Measurements from ENCODE around the gene NUMB. TPM values are rescaled to one million over a fixed set of nuclear protein-coding genes. Genes with fewer than 3 reads are reported as not detected.
"Not testable (repeated sequence)": the region's sequence is repeated elsewhere in the genome, so short reads cannot be mapped to it uniquely, and the experiment has no call there.

NUMB gene
- total RNA-seq, 6 donors from 2014 or later: 85.6 to 169 (median 118) TPM

GRCh38 chr14:73368616-73369015, 89.7 kb downstream of the NUMB start:
- no peak overlapping the region for H3K4me3 ChIP-seq
- TF ChIP-seq POLR2AphosphoS5 (IDR thresholded peaks at IDR 0.05) (no peak), EP300 (IDR thresholded peaks at IDR 0.05) (no peak), POLR2A (IDR thresholded peaks at IDR 0.05) (no peak)
- TF ChIP-seq, protein P1, sequence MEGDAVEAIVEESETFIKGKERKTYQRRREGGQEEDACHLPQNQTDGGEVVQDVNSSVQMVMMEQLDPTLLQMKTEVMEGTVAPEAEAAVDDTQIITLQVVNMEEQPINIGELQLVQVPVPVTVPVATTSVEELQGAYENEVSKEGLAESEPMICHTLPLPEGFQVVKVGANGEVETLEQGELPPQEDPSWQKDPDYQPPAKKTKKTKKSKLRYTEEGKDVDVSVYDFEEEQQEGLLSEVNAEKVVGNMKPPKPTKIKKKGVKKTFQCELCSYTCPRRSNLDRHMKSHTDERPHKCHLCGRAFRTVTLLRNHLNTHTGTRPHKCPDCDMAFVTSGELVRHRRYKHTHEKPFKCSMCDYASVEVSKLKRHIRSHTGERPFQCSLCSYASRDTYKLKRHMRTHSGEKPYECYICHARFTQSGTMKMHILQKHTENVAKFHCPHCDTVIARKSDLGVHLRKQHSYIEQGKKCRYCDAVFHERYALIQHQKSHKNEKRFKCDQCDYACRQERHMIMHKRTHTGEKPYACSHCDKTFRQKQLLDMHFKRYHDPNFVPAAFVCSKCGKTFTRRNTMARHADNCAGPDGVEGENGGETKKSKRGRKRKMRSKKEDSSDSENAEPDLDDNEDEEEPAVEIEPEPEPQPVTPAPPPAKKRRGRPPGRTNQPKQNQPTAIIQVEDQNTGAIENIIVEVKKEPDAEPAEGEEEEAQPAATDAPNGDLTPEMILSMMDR (IDR thresholded peaks at IDR 0.05): no peak
- H3K27me3 ChIP-seq: no peaks in the 10 kb centered on the region
- ATAC-seq (ENCODE audit: low FRiP score in 2 of 2) (no peak), DNase-seq (no peak)
- peaks cover 0 to 4% (median 2%) of the 10 kb centered on the region in 4 donors for H3K4me1 ChIP-seq
- no peaks in the 10 kb centered on the region for H3K9me3 ChIP-seq
- no peak overlapping the region for H3K27ac ChIP-seq
- peaks cover 0 to 11% (median 0%) of the 10 kb centered on the region in 4 donors for H3K36me3 ChIP-seq

- Histone ChIP-seq H3K4me1 (peaks cover 0 to 4% (median 2%) of the 10 kb centered on the region in 4 donors), H3K27me3 (no peaks in the 10 kb centered on the region), H3K36me3 (peaks cover 0 to 22% (median 1%) of the 10 kb centered on the region in 4 donors), H3K4me3 (no peak overlapping the region), H3K27ac (no peak overlapping the region), H3K9me3 (no peaks in the 10 kb centered on the region)
- no peak for ATAC-seq (ENCODE audit: low FRiP score in 2 of 2)
- no peak for DNase-seq
- 63 to 65% methylated on average over 1 of the region's 1 CpG for WGBS, 2 donors
- TF ChIP-seq EP300 (IDR thresholded peaks at IDR 0.05) (no peak), POLR2AphosphoS5 (IDR thresholded peaks at IDR 0.05) (no peak), POLR2A (IDR thresholded peaks at IDR 0.05) (no peak)
- TF ChIP-seq, protein P1 (IDR thresholded peaks at IDR 0.05): no peak
These were observed 92.6 kb downstream of the NUMB start for GRCh38 chr14:73365727-73366126.

DNA sequence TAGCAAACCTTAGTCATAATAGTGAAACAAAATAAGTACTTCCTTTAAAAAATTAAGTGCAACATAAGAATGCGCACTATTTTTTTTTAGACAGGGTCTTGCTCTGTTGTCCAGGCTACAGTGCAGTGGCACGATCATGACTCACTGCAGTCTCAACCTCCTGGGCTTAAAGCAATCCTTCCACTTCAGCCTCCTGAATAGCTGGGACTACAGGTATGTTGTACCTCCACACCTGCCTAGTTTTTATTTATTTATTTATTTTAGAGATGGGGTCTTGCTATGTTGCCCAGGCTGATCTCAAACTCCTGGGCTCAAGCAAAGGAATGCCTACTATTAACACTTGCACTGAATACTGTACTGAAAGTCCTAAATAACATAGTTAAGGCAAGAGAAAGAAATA, 93.8 kb downstream of the NUMB start:
- Histone ChIP-seq H3K27me3 (no peaks in the 10 kb centered on the region), H3K4me3 (no peak overlapping the region), H3K36me3 (peaks cover 0 to 22% (median 1%) of the 10 kb centered on the region in 4 donors), H3K27ac (no peak overlapping the region), H3K9me3 (no peaks in the 10 kb centered on the region), H3K4me1 (peaks cover 0 to 4% (median 2%) of the 10 kb centered on the region in 4 donors)
- TF ChIP-seq POLR2AphosphoS5 (IDR thresholded peaks at IDR 0.05) (no peak), EP300 (IDR thresholded peaks at IDR 0.05) (no peak), POLR2A (IDR thresholded peaks at IDR 0.05) (no peak)
- TF ChIP-seq, protein P1 (IDR thresholded peaks at IDR 0.05): no peak
- DNase-seq (no peak), ATAC-seq (ENCODE audit: low FRiP score in 2 of 2) (no peak)
- WGBS, 2 donors: 96 to 98% methylated on average over 2 of the region's 2 CpGs

DNA sequence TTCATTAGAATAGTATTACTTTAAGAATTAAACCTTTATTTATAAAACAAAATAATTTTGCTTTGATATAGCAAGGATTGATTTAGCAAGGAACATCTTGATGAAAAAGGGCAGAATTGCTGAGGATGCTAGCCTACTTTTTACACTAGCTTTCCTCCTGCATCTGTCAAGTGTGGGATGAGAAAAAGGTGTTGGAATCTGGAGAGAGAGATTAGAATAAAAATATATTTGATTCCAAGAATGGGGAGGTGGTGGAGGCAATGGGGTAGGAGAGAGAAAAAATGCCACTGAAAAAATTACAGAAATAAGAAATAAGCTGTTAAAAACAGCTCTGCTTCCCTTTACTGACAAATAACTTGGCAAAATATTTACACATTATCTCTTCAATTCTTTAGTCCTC, 98.9 kb downstream of the NUMB start:
- no peak for ATAC-seq (ENCODE audit: low FRiP score in 2 of 2)
- no peaks in the 10 kb centered on the region for H3K27me3 ChIP-seq
- peak overlapping the region in 1 of 4 donors; percentile 14 for H3K27ac ChIP-seq
- H3K4me1 ChIP-seq: no peaks in the 10 kb centered on the region
- H3K36me3 ChIP-seq: peaks cover 0 to 32% (median 6%) of the 10 kb centered on the region in 4 donors
- TF ChIP-seq EP300 (IDR thresholded peaks at IDR 0.05) (no peak), POLR2A (IDR thresholded peaks at IDR 0.05) (no peak), POLR2AphosphoS5 (IDR thresholded peaks at IDR 0.05) (no peak)
- TF ChIP-seq, protein P1 (IDR thresholded peaks at IDR 0.05): no peak
- no peak overlapping the region for H3K4me3 ChIP-seq
- no peak for DNase-seq
- H3K9me3 ChIP-seq: no peaks in the 10 kb centered on the region

DNA sequence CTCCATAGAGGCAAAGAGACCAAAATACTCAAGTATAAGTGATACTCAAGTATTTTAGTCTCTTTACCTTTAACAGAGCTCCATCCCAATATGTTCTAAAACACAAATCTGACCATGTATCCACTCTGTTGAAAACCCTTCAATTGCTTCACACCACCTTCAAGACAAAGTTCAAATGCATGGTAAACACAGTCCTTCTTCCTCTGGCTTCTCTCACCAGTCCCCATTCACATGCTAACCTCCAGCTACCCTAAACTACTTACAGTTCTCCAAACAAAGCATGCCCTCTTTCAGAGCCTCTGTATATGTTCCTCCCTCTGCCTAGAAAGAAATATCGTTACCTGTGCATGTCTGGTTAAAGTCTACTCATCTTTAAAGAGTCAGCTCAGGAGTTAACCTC, 100.2 kb downstream of the NUMB start:
- Histone ChIP-seq H3K4me3 (no peak overlapping the region), H3K9me3 (no peaks in the 10 kb centered on the region), H3K27me3 (no peaks in the 10 kb centered on the region), H3K36me3 (peaks cover 0 to 37% (median 6%) of the 10 kb centered on the region in 4 donors), H3K4me1 (no peaks in the 10 kb centered on the region), H3K27ac (no peak overlapping the region)
- DNase-seq (no peak), ATAC-seq (ENCODE audit: low FRiP score in 2 of 2) (no peak)
- TF ChIP-seq POLR2A (IDR thresholded peaks at IDR 0.05) (no peak), EP300 (IDR thresholded peaks at IDR 0.05) (no peak), POLR2AphosphoS5 (IDR thresholded peaks at IDR 0.05) (no peak)
- TF ChIP-seq, protein P1 (IDR thresholded peaks at IDR 0.05): no peak
- WGBS, 2 donors: 61 to 92% methylated on average over 1 of the region's 1 CpG

DNA sequence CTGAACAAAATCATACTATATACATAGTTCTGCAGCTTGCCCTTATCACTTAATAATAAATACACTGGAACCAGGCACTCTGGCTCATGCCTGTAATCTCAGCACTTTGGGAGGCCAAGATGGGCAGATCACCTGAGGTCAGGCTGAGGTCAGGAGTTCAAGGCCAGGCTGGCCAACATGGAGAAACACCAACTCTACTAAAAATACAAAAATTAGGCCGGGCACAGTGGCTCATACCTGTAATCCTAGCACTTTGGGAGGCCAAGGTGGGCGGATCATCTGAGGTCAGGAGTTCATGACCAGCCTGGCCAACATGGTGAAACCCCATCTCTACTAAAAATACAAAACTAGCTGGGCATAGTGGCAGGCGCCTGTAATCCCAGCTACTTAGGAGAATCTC, 109.3 kb downstream of the NUMB start:
- not testable (repeated sequence) for H3K9me3 ChIP-seq; H3K27ac ChIP-seq; H3K4me1 ChIP-seq; H3K27me3 ChIP-seq; ATAC-seq (ENCODE audit: low FRiP score in 2 of 2); DNase-seq; H3K4me3 ChIP-seq
- 86 to 93% methylated on average over 3 of the region's 3 CpGs for WGBS, 2 donors
- H3K36me3 ChIP-seq: peaks cover 0 to 22% (median 0%) of the 10 kb centered on the region in 4 donors
